Suprapubic skin (tissue), 4 donors: Measurements from ENCODE around the gene MCEMP1. TPM values are rescaled to one million over a fixed set of nuclear protein-coding genes. Genes with fewer than 3 reads are reported as not detected.

Source experiments
- DNase-seq, 2 donors: peaks; one replicate each; pipeline ENCODE4 v3.0.0-alpha.2; 2019; ENCODE audit warnings: low spot score in 2 of 2
- H3K27ac ChIP-seq: fragments of 200-600 bp; sonication (generic); one replicate; pipeline ENCODE4 v1.5.1; 2019
- H3K27me3 ChIP-seq: fragments of 200-600 bp; sonication (generic); one replicate; pipeline ENCODE4 v1.5.1; 2019
- H3K36me3 ChIP-seq: fragments of 200-600 bp; sonication (generic); one replicate; pipeline ENCODE4 v1.5.1; 2019
- H3K4me1 ChIP-seq: fragments of 200-600 bp; sonication (generic); one replicate; pipeline ENCODE4 v1.5.1; 2019
- H3K4me3 ChIP-seq: fragments of 200-600 bp; sonication (generic); one replicate; pipeline ENCODE4 v1.5.1; 2019; ENCODE audit warnings: mild to moderate bottlenecking
- H3K9me3 ChIP-seq: fragments of 200-600 bp; sonication (generic); one replicate; pipeline ENCODE4 v1.5.1; 2019
- CTCF ChIP-seq, 2 donors: fragments of 200-600 bp in 1 of 2; fragments of 450-650 bp in 1 of 2; sonication (generic) in 1 of 2; IDR thresholded peaks; one replicate each; pipeline ENCODE4 v1.5.1; 2016 to 2019; ENCODE audit warnings: antibody characterized with exemption in 2 of 2, mild to moderate bottlenecking in 1 of 2, moderate library complexity in 1 of 2
- EP300 ChIP-seq: sonication (generic); formaldehyde crosslinking; IDR thresholded peaks from one replicate; pipeline ENCODE4 v1.6.1; 2017; ENCODE audit warnings: antibody characterized with exemption
- POLR2A ChIP-seq, 2 donors: fragments of 450-650 bp; IDR thresholded peaks; one replicate each; pipeline ENCODE4 v1.6.1; 2017; ENCODE audit warnings: antibody characterized with exemption in 2 of 2, mild to moderate bottlenecking in 2 of 2, moderate library complexity in 2 of 2
- POLR2AphosphoS5 ChIP-seq, 3 donors: sonication (generic); formaldehyde crosslinking; IDR thresholded peaks; one replicate each; pipeline ENCODE4 v1.6.1; 2017; ENCODE audit warnings: antibody characterized with exemption in 3 of 3
- WGBS: methylation state at CpG from one replicate; pipeline ENCODE4 v1.1.5; 2018; 5-methylcytosine and 5-hydroxymethylcytosine counted together
- total RNA-seq, 4 donors: library from RNA; depleted of rRNA; stranded (reverse); fragments of >200 nt; gene quantifications; one replicate each; pipeline ENCODE4 v1.1.0, GENCODE V29; 2016

Gene MCEMP1
- total RNA-seq, 4 donors from 2014 or later = 1.4 TPM; not detected in 3

- H3K36me3 ChIP-seq = no peaks in the 10 kb centered on the region
- DNase-seq = no peak
- no peaks in the 10 kb centered on the region for H3K4me1 ChIP-seq
- H3K9me3 ChIP-seq = no peaks in the 10 kb centered on the region
- 81% methylated on average over 6 of the region's 6 CpGs for WGBS
- peaks cover 6% of the 10 kb centered on the region for H3K27me3 ChIP-seq
- TF ChIP-seq CTCF (IDR thresholded peaks at IDR 0.05) = no peak
- no peak overlapping the region for H3K4me3 ChIP-seq
- H3K27ac ChIP-seq = no peak overlapping the region
Measured at GRCh38 chr19:7720351-7720750, 43.5 kb downstream of the MCEMP1 start.

DNA sequence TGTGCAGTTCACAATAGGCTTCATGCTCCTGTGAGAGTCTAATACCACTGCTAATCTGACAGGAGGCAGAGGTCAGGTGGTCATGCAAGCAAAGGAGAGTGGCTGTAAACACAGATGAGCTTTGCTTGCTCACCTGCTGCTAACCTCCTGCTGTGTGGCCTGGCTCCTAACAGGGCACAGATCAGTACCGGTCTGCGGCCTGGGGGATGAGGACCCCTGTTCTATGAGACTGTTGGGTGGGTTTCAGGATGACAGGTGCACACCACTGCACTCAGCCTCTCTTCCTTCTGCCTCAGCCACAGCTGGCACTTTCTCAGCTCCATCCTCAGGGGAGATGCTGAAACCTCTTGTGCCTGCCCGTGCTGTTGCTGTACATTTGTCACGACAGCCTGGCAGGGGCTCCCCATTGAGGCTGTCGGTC is 45.4 kb downstream of the MCEMP1 start:
- DNase-seq = no peak
- Histone ChIP-seq H3K9me3 (no peaks in the 10 kb centered on the region), H3K27me3 (peaks cover 16% of the 10 kb centered on the region), H3K36me3 (no peaks in the 10 kb centered on the region), H3K27ac (no peak overlapping the region), H3K4me1 (no peaks in the 10 kb centered on the region), H3K4me3 (no peak overlapping the region)
- WGBS = 59% methylated on average over 3 of the region's 5 CpGs
- TF ChIP-seq EP300 (no peak), CTCF (IDR thresholded peaks at IDR 0.05) (no peak), POLR2A (IDR thresholded peaks at IDR 0.05) (no peak), POLR2AphosphoS5 (IDR thresholded peaks at IDR 0.05) (no peak)

- DNase-seq = no peak
- Histone ChIP-seq H3K36me3 (no peaks in the 10 kb centered on the region), H3K4me3 (no peak overlapping the region), H3K27ac (no peak overlapping the region), H3K27me3 (peaks cover 51% of the 10 kb centered on the region), H3K4me1 (peaks cover 15% of the 10 kb centered on the region), H3K9me3 (no peaks in the 10 kb centered on the region)
- TF ChIP-seq CTCF (IDR thresholded peaks at IDR 0.05) (no peak), EP300 (no peak), POLR2AphosphoS5 (IDR thresholded peaks at IDR 0.05) (no peak), POLR2A (IDR thresholded peaks at IDR 0.05) (no peak)
- WGBS = 71% methylated on average over 2 of the region's 2 CpGs
Measured at GRCh38 chr19:7725791-7726190, 48.9 kb downstream of the MCEMP1 start.

- no peak for TF ChIP-seq POLR2A (IDR thresholded peaks at IDR 0.05)
- no peak for TF ChIP-seq EP300
- no peak for TF ChIP-seq POLR2AphosphoS5 (IDR thresholded peaks at IDR 0.05)
- TF ChIP-seq CTCF (IDR thresholded peaks at IDR 0.05) = no peak
- H3K9me3 ChIP-seq = no peaks in the 10 kb centered on the region
- H3K4me3 ChIP-seq = no peak overlapping the region
- WGBS = 9% methylated on average over 13 of the region's 16 CpGs
- DNase-seq = no peak
- H3K27ac ChIP-seq = no peak overlapping the region
- H3K4me1 ChIP-seq = peaks cover 15% of the 10 kb centered on the region
- peaks cover 61% of the 10 kb centered on the region for H3K27me3 ChIP-seq
- H3K36me3 ChIP-seq = no peaks in the 10 kb centered on the region
Measured at GRCh38 chr19:7729211-7729610, 52.3 kb downstream of the MCEMP1 start.

Other genes with a start within 250 kb of the MCEMP1 start
- 1 to 10 TPM; 2.9 to 5.2 (median 4.1) TPM for gene PEX11G, start 188.1 kb upstream of the MCEMP1 start, total RNA-seq
- 10 to 100 TPM; 28.7 to 48.5 (median 39.5) TPM for gene ZNF358, start 161.0 kb upstream of the MCEMP1 start, total RNA-seq
- 10 to 100 TPM; 15.9 to 43.6 (median 29.5) TPM for gene MCOLN1, start 154.5 kb upstream of the MCEMP1 start, total RNA-seq
- 100 to 1,000 TPM in 1 of 4 donors, 10 to 100 TPM in 3; 57.8 to 112 (median 78.5) TPM for gene PNPLA6, start 141.4 kb upstream of the MCEMP1 start, total RNA-seq
- gene CAMSAP3, start 81.2 kb upstream of the MCEMP1 start, total RNA-seq = 10 to 100 TPM; 60.5 to 82.7 (median 63.9) TPM
- 10 to 100 TPM; 45.1 to 68.2 (median 55.5) TPM for gene XAB2, start 47.5 kb upstream of the MCEMP1 start, total RNA-seq
- 10 to 100 TPM; 11.4 to 17.4 (median 12.6) TPM for gene PET100, start 47.3 kb upstream of the MCEMP1 start, total RNA-seq
- 1 to 10 TPM; 1.6 to 9.9 (median 1.6) TPM for gene PCP2, start 43.4 kb upstream of the MCEMP1 start, total RNA-seq
- gene STXBP2, start 40.0 kb upstream of the MCEMP1 start, total RNA-seq = 10 to 100 TPM; 41.2 to 88.7 (median 50.9) TPM
- not detected for gene RETN, start 8.0 kb upstream of the MCEMP1 start, total RNA-seq
- 100 to 1,000 TPM in 2 of 4 donors, 10 to 100 TPM in 2; 63.0 to 144 (median 103) TPM for gene TRAPPC5, start 3.7 kb downstream of the MCEMP1 start, total RNA-seq
- gene FCER2, start 25.0 kb downstream of the MCEMP1 start, total RNA-seq = not detected
- gene CLEC4G, start 55.0 kb downstream of the MCEMP1 start, total RNA-seq = 1 to 10 TPM in 1 of 4 donors, under 1 TPM in 1, not detected in 2; 0.49 to 3.9 TPM
- gene CD209, start 70.4 kb downstream of the MCEMP1 start, total RNA-seq = 1 to 10 TPM in 1 of 4 donors, under 1 TPM in 3; 0.16 to 1.6 (median 0.50) TPM
- gene CLEC4M, start 86.2 kb downstream of the MCEMP1 start, total RNA-seq = not detected
- gene EVI5L, start 153.1 kb downstream of the MCEMP1 start, total RNA-seq = 10 to 100 TPM; 17.2 to 29.4 (median 25.6) TPM
- 1 to 10 TPM in 1 of 4 donors, under 1 TPM in 3; 0.26 to 1.1 (median 0.74) TPM for gene PRR36, start 197.3 kb downstream of the MCEMP1 start, total RNA-seq
- 10 to 100 TPM; 15.2 to 41.6 (median 30.9) TPM for gene LRRC8E, start 211.4 kb downstream of the MCEMP1 start, total RNA-seq
- 10 to 100 TPM; 25.1 to 52.4 (median 29.3) TPM for gene MAP2K7, start 226.8 kb downstream of the MCEMP1 start, total RNA-seq
- gene TGFBR3L, start 237.7 kb downstream of the MCEMP1 start, total RNA-seq = not detected
- 10 to 100 TPM; 11.1 to 22.3 (median 19.6) TPM for gene SNAPC2, start 243.2 kb downstream of the MCEMP1 start, total RNA-seq
- gene CTXN1, start 249.0 kb downstream of the MCEMP1 start, total RNA-seq = 1 to 10 TPM; 1.2 to 3.6 (median 2.6) TPM